B cell (primary cell): ENCODE results near the gene ZSWIM7. TPM values are rescaled to one million over a fixed set of nuclear protein-coding genes. Genes with fewer than 3 reads are reported as not detected.

Experiments used
- ATAC-seq: fragments of 200-7000 bp; cut with Tn5 transposase; one replicate; pipeline ENCODE4 v1.10.0; 2021; ENCODE audit warnings: low read depth, mild to moderate bottlenecking, moderate number of reproducible peaks, moderate library complexity
- CTCF ChIA-PET: fragments of 350-600 bp; sonication (Branson Sonifier 250); formaldehyde crosslinking; loops from one replicate; lab custom pipeline; 2021; ENCODE audit warnings: antibody characterized with exemption, inconsistent platforms; lab: Charles Lee
- POLR2A ChIA-PET: fragments of 350-600 bp; sonication (Branson Sonifier 250); formaldehyde crosslinking; loops from one replicate; lab custom pipeline; 2021; ENCODE audit warnings: antibody characterized with exemption; lab: Charles Lee
- DNase-seq: peaks from one replicate; pipeline ENCODE4 v3.0.0; 2013
- H2AFZ ChIP-seq: 2 replicates; pipeline ENCODE4 v1.6.1; 2012; ENCODE audit warnings: mild to moderate bottlenecking, low read depth, low read length; ENCODE audit not compliant: insufficient read depth, poor library complexity, severe bottlenecking
- H3K27ac ChIP-seq, 2 donors: 1 replicate in 1 of 2; 2 replicates in 1 of 2; pipeline ENCODE4 v1.5.1; 2012 to 2013; ENCODE audit warnings: low read length in 2 of 2, mild to moderate bottlenecking in 2 of 2, moderate library complexity in 1 of 2
- H3K27me3 ChIP-seq, 4 experiments: fragments of 200-600 bp in 1 of 4; sonication (generic) in 1 of 4; replicated peaks in 1 of 4; 1 replicate in 2 of 4; 2 replicates in 2 of 4; pipeline versions ENCODE4 v1.6.1 to v1.7.0; 2013 to 2016; ENCODE audit warnings: low read length in 3 of 4, mild to moderate bottlenecking in 2 of 4, mixed read lengths in 1 of 4, moderate library complexity in 1 of 4; ENCODE audit not compliant: insufficient read depth in 4 of 4, control insufficient read depth in 3 of 4; ENCODE audit errors: control extremely low read depth in 1 of 4
- H3K36me3 ChIP-seq, 2 experiments: replicated peaks in 1 of 2; 1 replicate in 1 of 2; 2 replicates in 1 of 2; pipeline versions ENCODE4 v1.6.1 to v1.7.1; 2013; ENCODE audit warnings: low read length in 1 of 2; ENCODE audit not compliant: insufficient read depth in 2 of 2, control insufficient read depth in 1 of 2; ENCODE audit errors: control extremely low read depth in 1 of 2, extremely low read depth in 1 of 2
- H3K4me1 ChIP-seq, 2 donors: fragments of 200-600 bp in 1 of 2; sonication (generic) in 1 of 2; 1 replicate in 1 of 2; 2 replicates in 1 of 2; pipeline versions ENCODE4 v1.5.1 to v1.6.1; 2013 to 2017; ENCODE audit warnings: low read length in 2 of 2; ENCODE audit not compliant: control insufficient read depth in 2 of 2, insufficient read depth in 2 of 2
- H3K4me2 ChIP-seq: replicated peaks from 2 replicates; pipeline ENCODE3; 2012; ENCODE audit warnings: mild to moderate bottlenecking, low read depth, low read length; ENCODE audit not compliant: poor library complexity, severe bottlenecking
- H3K4me3 ChIP-seq, 5 experiments: fragments of 200-600 bp in 1 of 5; sonication (generic) in 1 of 5; 1 replicate in 3 of 5; 2 replicates in 2 of 5; pipeline versions ENCODE4 v1.5.1 to v1.7.0; 2011 to 2016; ENCODE audit warnings: low read length in 4 of 5, mild to moderate bottlenecking in 4 of 5, low read depth in 2 of 5, control low read depth in 1 of 5, moderate library complexity in 1 of 5; ENCODE audit not compliant: insufficient read depth in 1 of 5; ENCODE audit errors: control extremely low read depth in 1 of 5, extremely low read depth in 1 of 5
- H3K79me2 ChIP-seq: fragments of 200-600 bp; sonication (generic); one replicate; pipeline ENCODE4 v1.6.0; 2016; ENCODE audit warnings: low read length; ENCODE audit not compliant: control insufficient read depth, insufficient read depth
- H3K9ac ChIP-seq: fragments of 200-600 bp; sonication (generic); 2 replicates; pipeline ENCODE4 v1.6.1; 2017; ENCODE audit warnings: mild to moderate bottlenecking, low read length, moderate library complexity
- H3K9me3 ChIP-seq, 3 donors: one replicate each; pipeline versions ENCODE4 v1.6.1 to v1.7.1; 2013; ENCODE audit warnings: low read length in 2 of 3; ENCODE audit not compliant: control insufficient read depth in 2 of 3, insufficient read depth in 1 of 3; ENCODE audit errors: control extremely low read depth in 1 of 3
- H4K20me1 ChIP-seq: 2 replicates; pipeline ENCODE4 v1.6.0; 2012; ENCODE audit warnings: mild to moderate bottlenecking, low read length; ENCODE audit not compliant: insufficient read depth, control insufficient read depth, poor library complexity, severe bottlenecking
- H3K27ac Mint-ChIP-seq: one replicate; pipeline ENCODE4 v1.8.0; 2021; ENCODE audit warnings: mixed read lengths
- H3K27me3 Mint-ChIP-seq: one replicate; pipeline ENCODE4 v1.8.0; 2021; ENCODE audit warnings: mixed read lengths
- H3K4me1 Mint-ChIP-seq: one replicate; pipeline ENCODE4 v1.8.0; 2021; ENCODE audit warnings: mixed read lengths
- H3K4me3 Mint-ChIP-seq: one replicate; pipeline ENCODE4 v1.8.0; 2021; ENCODE audit warnings: mixed read lengths
- H3K9me3 Mint-ChIP-seq: one replicate; pipeline ENCODE4 v1.8.0; 2022; ENCODE audit warnings: mixed read lengths; ENCODE audit not compliant: insufficient read depth
- CTCF ChIP-seq: fragments of 200-600 bp; IDR thresholded peaks from one replicate; pipeline ENCODE4 v1.8.0; 2022; ENCODE audit warnings: antibody characterized with exemption, mild to moderate bottlenecking
- EZH2 ChIP-seq: IDR thresholded peaks from 2 replicates; pipeline ENCODE4 v1.6.1; 2012; ENCODE audit warnings: borderline replicate concordance, low read depth, mild to moderate bottlenecking, moderate library complexity, low read length; ENCODE audit not compliant: insufficient read depth, poor library complexity, severe bottlenecking
- WGBS: methylation state at CpG from one replicate; pipeline ENCODE4 v1.1.5; 2013; ENCODE audit warnings: missing lambda C conversion rate; ENCODE audit not compliant: insufficient coverage; 5-methylcytosine and 5-hydroxymethylcytosine counted together
- intact Hi-C: fragments of 100-400 bp; cut with micrococcal nuclease; formaldehyde crosslinking; loops from one replicate; pipeline ENCODE4 v1.10.0; 2022
- polyA plus RNA-seq: library from polyadenylated mRNA; depleted of rRNA; stranded (reverse); fragments of >200 nt; gene quantifications from 2 replicates; pipeline ENCODE4 v1.2.3, GENCODE V29; 2012
- total RNA-seq, 2 donors: library from RNA; stranded (reverse); fragments of 120-200 nt in 1 of 2; gene quantifications; 1 replicate in 1 of 2; 2 replicates in 1 of 2; pipeline versions ENCODE4 v1.2.3 to v1.2.4, GENCODE V29; 2013 to 2022

The ZSWIM7 gene
- total and polyA plus RNA-seq, 2 donors (not counting 1 experiment from before 2014, with no cell fraction given), result 25.1 to 39.3 TPM

GRCh38 chr17:15972497-15972951 lies 27.0 kb downstream of the ZSWIM7 start:
- H3K36me3 ChIP-seq, result peaks cover 3 to 4% of the 10 kb centered on the region in 2 experiments
- intact Hi-C loops, result no loop called here
- H2AFZ ChIP-seq, result no peak overlapping the region
- H3K4me1 Mint-ChIP-seq, result no peaks in the 10 kb centered on the region
- DNase-seq, result no peak
- no peak overlapping the region for H3K4me3 ChIP-seq
- H3K9me3 ChIP-seq, result no peaks in the 10 kb centered on the region
- H3K4me2 ChIP-seq, result no peak overlapping the region
- H3K27ac Mint-ChIP-seq, result no peak overlapping the region
- no peak for ATAC-seq
- H3K4me3 Mint-ChIP-seq, result no peak overlapping the region
- WGBS, result 100% methylated on average over 1 of the region's 4 CpGs
- H3K9ac ChIP-seq, result no peak overlapping the region
- TF ChIP-seq CTCF, result no peak
- TF ChIP-seq EZH2, result no peak
- CTCF ChIA-PET, result no interaction called here
- no peaks in the 10 kb centered on the region for H4K20me1 ChIP-seq
- no peaks in the 10 kb centered on the region for H3K79me2 ChIP-seq
- H3K27ac ChIP-seq, result no peak overlapping the region
- POLR2A ChIA-PET, result no interaction called here
- peaks cover 19% of the 10 kb centered on the region for H3K27me3 Mint-ChIP-seq
- no peaks in the 10 kb centered on the region for H3K9me3 Mint-ChIP-seq
- H3K27me3 ChIP-seq, result no peaks in the 10 kb centered on the region
- H3K4me1 ChIP-seq, result no peaks in the 10 kb centered on the region

- Histone ChIP-seq H3K4me2 (no peak overlapping the region), H3K27ac (no peak overlapping the region)
- no peak for TF ChIP-seq EZH2
- TF ChIP-seq CTCF, result no peak
Measured at GRCh38 chr17:15971882-15972281, 27.6 kb downstream of the ZSWIM7 start.

More at GRCh38 chr17:15971882-15972281, 27.6 kb downstream of the ZSWIM7 start:
- H4K20me1 ChIP-seq, result no peaks in the 10 kb centered on the region
- intact Hi-C loops, result no loop called here
- H3K79me2 ChIP-seq, result no peaks in the 10 kb centered on the region
- no peak for DNase-seq
- H3K9ac ChIP-seq, result no peak overlapping the region
- POLR2A ChIA-PET, result no interaction called here
- CTCF ChIA-PET, result no interaction called here
- peaks cover 21% of the 10 kb centered on the region for H3K27me3 Mint-ChIP-seq
- peaks cover 0 to 3% of the 10 kb centered on the region in 2 experiments for H3K36me3 ChIP-seq
- 100% methylated on average over 4 of the region's 5 CpGs for WGBS
- H3K4me1 Mint-ChIP-seq, result no peaks in the 10 kb centered on the region
- H2AFZ ChIP-seq, result no peak overlapping the region
- peaks cover 0 to 5% (median under 1%) of the 10 kb centered on the region in 4 experiments for H3K27me3 ChIP-seq
- peaks cover 0 to 1% (median 0%) of the 10 kb centered on the region in 3 donors for H3K9me3 ChIP-seq
- no peaks in the 10 kb centered on the region for H3K9me3 Mint-ChIP-seq
- no peaks in the 10 kb centered on the region for H3K4me1 ChIP-seq
- H3K4me3 Mint-ChIP-seq, result no peak overlapping the region
- no peak for ATAC-seq
- H3K4me3 ChIP-seq, result no peak overlapping the region
- H3K27ac Mint-ChIP-seq, result no peak overlapping the region
